Natural killer cell (primary cell): ENCODE measurements around the gene PCCA. TPM values are rescaled to one million over a fixed set of nuclear protein-coding genes. Genes with fewer than 3 reads are reported as not detected.

Experiments
- ATAC-seq, 3 donors: fragments of 150-1000 bp in 2 of 3; fragments of 200-7000 bp in 1 of 3; cut with Tn5 transposase; 1 replicate in 1 of 3; 2 replicates in 2 of 3; pipeline ENCODE4 v1.10.0; 2021; ENCODE audit warnings: mild to moderate bottlenecking in 2 of 3, moderate library complexity in 2 of 3
- DNase-seq, 2 donors: peaks; one replicate each; pipeline versions ENCODE4 v3.0.0 to v3.0.0-alpha.2; 2013 to 2021; ENCODE audit warnings: mixed read lengths in 1 of 2
- H3K27ac ChIP-seq: one replicate; pipeline ENCODE4 v1.5.1; 2013; ENCODE audit warnings: mild to moderate bottlenecking, low read length
- H3K27me3 ChIP-seq: one replicate; pipeline ENCODE4 v1.6.1; 2013; ENCODE audit warnings: low read length; ENCODE audit not compliant: control insufficient read depth, insufficient read depth
- H3K36me3 ChIP-seq: one replicate; pipeline ENCODE4 v1.6.1; 2013; ENCODE audit warnings: low read length; ENCODE audit not compliant: control insufficient read depth, insufficient read depth
- H3K4me1 ChIP-seq: one replicate; pipeline ENCODE4 v1.6.1; 2013; ENCODE audit warnings: low read length; ENCODE audit not compliant: control insufficient read depth, insufficient read depth
- H3K4me3 ChIP-seq: one replicate; pipeline ENCODE4 v1.5.1; 2013; ENCODE audit warnings: low read length
- H3K9me3 ChIP-seq: one replicate; pipeline ENCODE4 v1.6.1; 2013; ENCODE audit warnings: low read length; ENCODE audit not compliant: control insufficient read depth, insufficient read depth
- H3K27ac Mint-ChIP-seq, 2 donors: one replicate each; pipeline ENCODE4 v1.8.0; 2022; ENCODE audit warnings: mild to moderate bottlenecking in 2 of 2, mixed read lengths in 2 of 2, moderate library complexity in 1 of 2
- H3K27me3 Mint-ChIP-seq, 2 donors: one replicate each; pipeline ENCODE4 v1.8.0; 2022; ENCODE audit warnings: low read depth in 2 of 2, mixed read lengths in 2 of 2
- H3K36me3 Mint-ChIP-seq: one replicate; pipeline ENCODE4 v1.8.0; 2022; ENCODE audit warnings: mixed read lengths
- H3K4me1 Mint-ChIP-seq, 2 donors: one replicate each; pipeline ENCODE4 v1.8.0; 2022; ENCODE audit warnings: mixed read lengths in 2 of 2
- H3K4me3 Mint-ChIP-seq: one replicate; pipeline ENCODE4 v1.8.0; 2022; ENCODE audit warnings: mild to moderate bottlenecking, moderate library complexity, mixed read lengths
- H3K9me3 Mint-ChIP-seq, 2 donors: one replicate each; pipeline ENCODE4 v1.8.0; 2022; ENCODE audit warnings: mixed read lengths in 2 of 2
- CTCF ChIP-seq: fragments of 200-600 bp; IDR thresholded peaks from one replicate; pipeline ENCODE4 v1.8.0; 2022; ENCODE audit warnings: antibody characterized with exemption
- WGBS: methylation state at CpG from one replicate; pipeline ENCODE4 v1.1.7; 2013; ENCODE audit warnings: missing lambda C conversion rate; ENCODE audit not compliant: insufficient coverage; 5-methylcytosine and 5-hydroxymethylcytosine counted together
- intact Hi-C: fragments of 100-400 bp; cut with micrococcal nuclease; formaldehyde crosslinking; loops from one replicate; pipeline ENCODE4 v1.14.2; 2022
- total RNA-seq, 4 donors: library from RNA; stranded (reverse); fragments of 120-200 nt in 1 of 4; gene quantifications; one replicate each; pipeline versions ENCODE4 v1.2.3 to v1.2.4, GENCODE V29; 2013 to 2022

Gene PCCA
- total RNA-seq, 3 donors from 2014 or later (not counting 1 experiment from before 2014, with no cell fraction given): 25.5 to 28.5 (median 28.2) TPM

DNA sequence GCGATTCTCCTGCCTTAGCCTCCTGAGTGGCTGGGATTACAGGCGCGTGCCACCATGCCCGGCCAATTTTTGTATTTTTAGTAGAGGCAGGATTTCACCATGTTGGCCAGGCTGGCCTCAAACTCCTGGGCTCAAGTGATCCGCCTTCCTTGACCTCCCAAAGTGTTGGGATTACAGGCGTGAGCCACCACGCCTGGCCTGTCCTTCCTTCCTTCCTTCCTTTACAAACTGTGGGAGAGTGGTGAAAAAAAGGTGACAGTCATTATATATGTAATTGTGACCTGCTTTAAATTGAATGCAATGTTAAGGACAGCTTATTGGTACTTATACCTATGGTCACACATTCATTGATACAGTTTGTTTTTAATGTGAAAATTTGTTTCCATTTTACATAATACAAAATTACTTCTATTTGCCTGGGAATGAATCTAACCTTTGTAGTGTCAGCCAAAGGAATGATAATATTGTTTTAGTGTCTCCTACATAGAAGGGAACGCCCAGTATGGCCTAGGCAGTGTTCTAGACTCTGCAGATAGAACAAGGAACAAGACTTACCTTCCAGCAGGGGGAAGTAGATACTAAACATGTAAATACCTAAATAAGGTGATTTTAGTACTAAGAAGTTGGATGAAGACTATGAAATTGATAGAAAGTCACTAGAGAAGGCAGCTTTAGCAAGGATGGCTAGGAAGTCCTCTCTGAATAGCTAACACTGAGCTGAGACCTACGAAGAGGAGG lies 353.4 kb downstream of the PCCA start:
- intact Hi-C loops: loop anchor here (1.0 kb wide), 1 partner anchor 73 kb away; no protein-coding TSS in a partner anchor
- Mint-ChIP-seq H3K4me1 (peaks cover 8 to 14% of the 10 kb centered on the region in 2 donors), H3K4me3 (no peak overlapping the region), H3K27me3 (no peaks in the 10 kb centered on the region), H3K9me3 (no peaks in the 10 kb centered on the region), H3K27ac (peak overlapping the region in 1 of 2 donors; percentile 49), H3K36me3 (no peaks in the 10 kb centered on the region)
- Histone ChIP-seq H3K4me1 (no peaks in the 10 kb centered on the region), H3K27me3 (no peaks in the 10 kb centered on the region), H3K9me3 (no peaks in the 10 kb centered on the region), H3K27ac (no peak overlapping the region), H3K36me3 (no peaks in the 10 kb centered on the region), H3K4me3 (no peak overlapping the region)
- no peak for TF ChIP-seq CTCF
- ATAC-seq (peak in 1 of 3 donors; percentile 39), DNase-seq (no peak)
- WGBS: 95% methylated on average over 7 of the region's 9 CpGs

- no peaks in the 10 kb centered on the region for H3K36me3 Mint-ChIP-seq
- DNase-seq: no peak
- Histone ChIP-seq H3K36me3 (no peaks in the 10 kb centered on the region), H3K4me1 (no peaks in the 10 kb centered on the region), H3K9me3 (no peaks in the 10 kb centered on the region), H3K4me3 (no peak overlapping the region), H3K27ac (no peak overlapping the region), H3K27me3 (no peaks in the 10 kb centered on the region)
- no peak for ATAC-seq
- intact Hi-C loops: no loop called here
- peaks cover 8 to 14% of the 10 kb centered on the region in 2 donors for H3K4me1 Mint-ChIP-seq
- no peak overlapping the region for H3K4me3 Mint-ChIP-seq
- peak overlapping the region in 1 of 2 donors; percentile 49 for H3K27ac Mint-ChIP-seq
- TF ChIP-seq CTCF: no peak
- no peaks in the 10 kb centered on the region for H3K9me3 Mint-ChIP-seq
- WGBS: 89% methylated on average over 7 of the region's 7 CpGs
- no peaks in the 10 kb centered on the region for H3K27me3 Mint-ChIP-seq
Observed at GRCh38 chr13:100443278-100443997, 354.5 kb downstream of the PCCA start.

- H3K4me3 ChIP-seq: no peak overlapping the region
- H3K27me3 ChIP-seq: no peaks in the 10 kb centered on the region
- no peaks in the 10 kb centered on the region for H3K36me3 ChIP-seq
- DNase-seq (no peak), ATAC-seq (no peak)
- no peak for TF ChIP-seq CTCF
- H3K9me3 Mint-ChIP-seq: no peaks in the 10 kb centered on the region
- no peaks in the 10 kb centered on the region for H3K9me3 ChIP-seq
- H3K27ac Mint-ChIP-seq: peak overlapping the region in 1 of 2 donors; percentile 34
- no peaks in the 10 kb centered on the region for H3K4me1 ChIP-seq
- no peak overlapping the region for H3K27ac ChIP-seq
- no peaks in the 10 kb centered on the region for H3K36me3 Mint-ChIP-seq
- 99% methylated on average over 4 of the region's 4 CpGs for WGBS
- no peak overlapping the region for H3K4me3 Mint-ChIP-seq
- intact Hi-C loops: no loop called here
- H3K27me3 Mint-ChIP-seq: no peaks in the 10 kb centered on the region
- H3K4me1 Mint-ChIP-seq: peaks cover 8 to 14% of the 10 kb centered on the region in 2 donors
Observed at GRCh38 chr13:100443998-100444328, 355.1 kb downstream of the PCCA start.
